ENCODE results near the gene HOMER1. TPM values are rescaled to one million over a fixed set of nuclear protein-coding genes. Genes with fewer than 3 reads are reported as not detected.

The HOMER1 gene
- total RNA-seq, 1 donor = 14.1 TPM

- H3K4me3 ChIP-seq (ENCODE audit: insufficient read depth, low read length) = no peak overlapping the region
- no peaks in the 10 kb centered on the region for H3K36me3 ChIP-seq (ENCODE audit: insufficient read depth, low read length)
- no peaks in the 10 kb centered on the region for H3K79me2 ChIP-seq (ENCODE audit: insufficient read depth, low read length)
- peak overlapping the region; percentile 60 for H2AFZ ChIP-seq (ENCODE audit: low read length)
- H3K4me1 ChIP-seq (ENCODE audit: insufficient read depth, low read length) = peaks cover 31% of the 10 kb centered on the region
- H3K9me3 ChIP-seq (ENCODE audit: low read depth, low read length) = no peaks in the 10 kb centered on the region
- DNase-seq (ENCODE audit: insufficient read length, low spot score, missing footprints) = no peak
- no peak for TF ChIP-seq CTCF (IDR thresholded peaks at IDR 0.05; ENCODE audit: extremely low read depth, low read depth, low read length)
- no peaks in the 10 kb centered on the region for H4K20me1 ChIP-seq (ENCODE audit: insufficient read depth, low read length)
- peak overlapping the region; percentile 6 for H3K4me2 ChIP-seq (ENCODE audit: insufficient read depth, low read length)
- peak overlapping the region; percentile 71 for H3K27ac ChIP-seq (ENCODE audit: low read depth, low read length)
- no peaks in the 10 kb centered on the region for H3K27me3 ChIP-seq (ENCODE audit: insufficient read depth, low read length)
Observed at GRCh38 chr5:79561525-79561893, 47.6 kb upstream of the HOMER1 start.

- H4K20me1 ChIP-seq (ENCODE audit: insufficient read depth, low read length) = no peaks in the 10 kb centered on the region
- peak overlapping the region; percentile 60 for H2AFZ ChIP-seq (ENCODE audit: low read length)
- H3K4me1 ChIP-seq (ENCODE audit: insufficient read depth, low read length) = peaks cover 31% of the 10 kb centered on the region
- H3K36me3 ChIP-seq (ENCODE audit: insufficient read depth, low read length) = no peaks in the 10 kb centered on the region
- peak overlapping the region; percentile 44 for H3K4me3 ChIP-seq (ENCODE audit: insufficient read depth, low read length)
- no peak for TF ChIP-seq CTCF (IDR thresholded peaks at IDR 0.05; ENCODE audit: extremely low read depth, low read depth, low read length)
- H3K9me3 ChIP-seq (ENCODE audit: low read depth, low read length) = no peaks in the 10 kb centered on the region
- H3K4me2 ChIP-seq (ENCODE audit: insufficient read depth, low read length) = peak overlapping the region; percentile 63
- DNase-seq (ENCODE audit: insufficient read length, low spot score, missing footprints) = peak; percentile 17
- H3K27me3 ChIP-seq (ENCODE audit: insufficient read depth, low read length) = no peaks in the 10 kb centered on the region
- H3K27ac ChIP-seq (ENCODE audit: low read depth, low read length) = peak overlapping the region; percentile 71
- H3K79me2 ChIP-seq (ENCODE audit: insufficient read depth, low read length) = no peaks in the 10 kb centered on the region
Observed at GRCh38 chr5:79560771-79561524, 47.0 kb upstream of the HOMER1 start.

- H3K36me3 ChIP-seq (ENCODE audit: insufficient read depth, low read length) = no peaks in the 10 kb centered on the region
- no peak for TF ChIP-seq CTCF (IDR thresholded peaks at IDR 0.05; ENCODE audit: extremely low read depth, low read depth, low read length)
- no peaks in the 10 kb centered on the region for H4K20me1 ChIP-seq (ENCODE audit: insufficient read depth, low read length)
- no peaks in the 10 kb centered on the region for H3K79me2 ChIP-seq (ENCODE audit: insufficient read depth, low read length)
- peak overlapping the region; percentile 31 for H2AFZ ChIP-seq (ENCODE audit: low read length)
- H3K9me3 ChIP-seq (ENCODE audit: low read depth, low read length) = no peaks in the 10 kb centered on the region
- peaks cover 2% of the 10 kb centered on the region for H3K4me1 ChIP-seq (ENCODE audit: insufficient read depth, low read length)
- H3K4me3 ChIP-seq (ENCODE audit: insufficient read depth, low read length) = no peak overlapping the region
- H3K4me2 ChIP-seq (ENCODE audit: insufficient read depth, low read length) = no peak overlapping the region
- H3K27me3 ChIP-seq (ENCODE audit: insufficient read depth, low read length) = no peaks in the 10 kb centered on the region
- DNase-seq (ENCODE audit: insufficient read length, low spot score, missing footprints) = no peak
- H3K27ac ChIP-seq (ENCODE audit: low read depth, low read length) = no peak overlapping the region
Observed at GRCh38 chr5:79555418-79555817, 41.5 kb upstream of the HOMER1 start.

GRCh38 chr5:79552984-79553383 lies 39.0 kb upstream of the HOMER1 start:
- H3K36me3 ChIP-seq (ENCODE audit: insufficient read depth, low read length) = no peaks in the 10 kb centered on the region
- DNase-seq (ENCODE audit: insufficient read length, low spot score, missing footprints) = no peak
- H3K27me3 ChIP-seq (ENCODE audit: insufficient read depth, low read length) = no peaks in the 10 kb centered on the region
- no peaks in the 10 kb centered on the region for H3K9me3 ChIP-seq (ENCODE audit: low read depth, low read length)
- H4K20me1 ChIP-seq (ENCODE audit: insufficient read depth, low read length) = no peaks in the 10 kb centered on the region
- H3K27ac ChIP-seq (ENCODE audit: low read depth, low read length) = no peak overlapping the region
- no peak overlapping the region for H2AFZ ChIP-seq (ENCODE audit: low read length)
- no peaks in the 10 kb centered on the region for H3K4me1 ChIP-seq (ENCODE audit: insufficient read depth, low read length)
- H3K79me2 ChIP-seq (ENCODE audit: insufficient read depth, low read length) = no peaks in the 10 kb centered on the region
- TF ChIP-seq CTCF (IDR thresholded peaks at IDR 0.05; ENCODE audit: extremely low read depth, low read depth, low read length) = no peak
- no peak overlapping the region for H3K4me3 ChIP-seq (ENCODE audit: insufficient read depth, low read length)
- no peak overlapping the region for H3K4me2 ChIP-seq (ENCODE audit: insufficient read depth, low read length)

Data from osteoblast (primary cell).